ENCODE measurements around the gene CNPPD1. TPM values are rescaled to one million over a fixed set of nuclear protein-coding genes. Genes with fewer than 3 reads are reported as not detected.

The CNPPD1 gene
- total RNA-seq, 2 experiments from 2014 or later = 42.3 to 43.4 TPM

DNA sequence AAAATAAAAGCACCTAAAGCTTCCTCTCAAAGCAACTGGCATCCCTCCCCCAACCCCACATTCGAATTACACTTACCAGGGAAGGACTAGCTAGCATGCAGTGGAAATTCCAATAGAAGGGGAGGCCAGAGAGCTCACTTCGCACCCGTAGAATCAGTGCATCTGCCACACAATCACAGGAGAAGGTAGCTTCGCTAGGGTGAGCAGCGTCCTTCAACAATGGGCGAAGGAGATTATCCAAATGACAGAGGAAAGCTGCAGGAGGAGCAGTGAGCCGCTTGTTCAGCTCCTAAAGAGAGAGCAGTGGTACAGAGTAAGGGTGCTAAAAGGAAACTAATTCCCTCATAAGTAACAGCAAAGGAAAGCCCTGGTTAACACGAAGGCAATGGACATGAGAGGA lies 19.3 kb downstream of the CNPPD1 start:
- no peaks in the 10 kb centered on the region for H3K27me3 Mint-ChIP-seq
- peaks cover 52% of the 10 kb centered on the region for H3K36me3 Mint-ChIP-seq (ENCODE audit: low read depth)
- Histone ChIP-seq H3K4me3 (ENCODE audit: low read length) (no peak overlapping the region), H3K36me3 (ENCODE audit: insufficient read depth, low read length) (peaks cover 29% of the 10 kb centered on the region), H3K9me3 (ENCODE audit: control insufficient read depth in 1 of 2, insufficient read depth in 1 of 2, low read length in 2 of 2) (no peaks in the 10 kb centered on the region), H3K27ac (ENCODE audit: low read depth in 1 of 2, low read length in 2 of 2) (no peak overlapping the region), H3K27me3 (ENCODE audit: control insufficient read depth in 1 of 2, insufficient read depth in 2 of 2, low read length in 2 of 2) (no peaks in the 10 kb centered on the region), H3K4me1 (ENCODE audit: insufficient read depth, low read length) (peaks cover 17% of the 10 kb centered on the region)
- DNase-seq (no peak), ATAC-seq (ENCODE audit: poor library complexity) (no peak)
- intact Hi-C loops (cut with DNase I, micrococcal nuclease) = loop anchor here in 1 of 2 experiments (5.0 to 10.0 kb wide), 3 partner anchors 175 to 387 kb away; partner anchors contain the start of genes CHPF and TMEM198
- ChIA-PET POLR2A (interaction anchor here (0.6 to 1.2 kb wide), 2 partner anchors 12 to 20 kb away, joined by 3 to 6 read pairs; partner anchors contain the start of gene CNPPD1), CTCF (interaction anchor here (1.4 to 4.8 kb wide), 5 partner anchors 14 to 138 kb away, joined by 5 to 32 read pairs (median 19); no protein-coding TSS in a partner anchor)
- H3K4me3 Mint-ChIP-seq = no peak overlapping the region
- TF ChIP-seq, protein P1, sequence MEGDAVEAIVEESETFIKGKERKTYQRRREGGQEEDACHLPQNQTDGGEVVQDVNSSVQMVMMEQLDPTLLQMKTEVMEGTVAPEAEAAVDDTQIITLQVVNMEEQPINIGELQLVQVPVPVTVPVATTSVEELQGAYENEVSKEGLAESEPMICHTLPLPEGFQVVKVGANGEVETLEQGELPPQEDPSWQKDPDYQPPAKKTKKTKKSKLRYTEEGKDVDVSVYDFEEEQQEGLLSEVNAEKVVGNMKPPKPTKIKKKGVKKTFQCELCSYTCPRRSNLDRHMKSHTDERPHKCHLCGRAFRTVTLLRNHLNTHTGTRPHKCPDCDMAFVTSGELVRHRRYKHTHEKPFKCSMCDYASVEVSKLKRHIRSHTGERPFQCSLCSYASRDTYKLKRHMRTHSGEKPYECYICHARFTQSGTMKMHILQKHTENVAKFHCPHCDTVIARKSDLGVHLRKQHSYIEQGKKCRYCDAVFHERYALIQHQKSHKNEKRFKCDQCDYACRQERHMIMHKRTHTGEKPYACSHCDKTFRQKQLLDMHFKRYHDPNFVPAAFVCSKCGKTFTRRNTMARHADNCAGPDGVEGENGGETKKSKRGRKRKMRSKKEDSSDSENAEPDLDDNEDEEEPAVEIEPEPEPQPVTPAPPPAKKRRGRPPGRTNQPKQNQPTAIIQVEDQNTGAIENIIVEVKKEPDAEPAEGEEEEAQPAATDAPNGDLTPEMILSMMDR (IDR thresholded peaks at IDR 0.05) = no peak
- peaks cover 24% of the 10 kb centered on the region for H3K4me1 Mint-ChIP-seq (ENCODE audit: low read depth)
- no peak overlapping the region for H3K27ac Mint-ChIP-seq
- no peaks in the 10 kb centered on the region for H3K9me3 Mint-ChIP-seq

DNA sequence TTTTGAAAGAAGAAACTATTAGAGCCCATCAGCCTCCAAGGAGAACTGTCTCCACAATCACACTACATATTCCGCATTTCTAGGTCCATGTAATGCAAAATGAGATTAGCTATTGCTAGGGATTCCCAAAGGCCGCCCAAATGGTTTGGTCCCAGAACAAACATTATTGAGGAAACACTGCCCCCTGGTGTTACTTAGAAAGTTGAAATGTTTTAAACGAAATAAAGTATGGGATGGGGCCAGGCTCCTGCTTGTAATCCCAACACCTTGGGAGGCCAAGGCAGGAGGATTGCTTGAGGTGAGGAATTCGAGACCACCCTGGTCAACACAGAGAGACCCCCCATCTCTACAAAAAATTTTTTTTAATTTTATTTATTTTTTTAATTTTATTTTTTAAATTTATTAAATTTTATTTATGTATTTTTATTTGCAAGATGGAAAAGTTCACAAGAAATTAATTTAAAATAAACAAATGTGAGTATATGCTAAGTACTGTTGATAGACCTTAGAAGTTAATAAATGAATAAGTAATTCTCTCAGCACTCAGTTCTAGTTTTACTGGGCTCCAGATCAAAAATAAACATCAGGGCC lies 21.6 kb downstream of the CNPPD1 start:
- Histone ChIP-seq H3K36me3 (ENCODE audit: insufficient read depth, low read length) (peaks cover 36% of the 10 kb centered on the region), H3K4me1 (ENCODE audit: insufficient read depth, low read length) (peaks cover 7% of the 10 kb centered on the region), H3K27me3 (ENCODE audit: control insufficient read depth in 1 of 2, insufficient read depth in 2 of 2, low read length in 2 of 2) (no peaks in the 10 kb centered on the region), H3K27ac (ENCODE audit: low read depth in 1 of 2, low read length in 2 of 2) (no peak overlapping the region), H3K4me3 (ENCODE audit: low read length) (no peak overlapping the region), H3K9me3 (ENCODE audit: control insufficient read depth in 1 of 2, insufficient read depth in 1 of 2, low read length in 2 of 2) (no peaks in the 10 kb centered on the region)
- ATAC-seq (ENCODE audit: poor library complexity) = peak; percentile 21
- intact Hi-C loops (cut with DNase I, micrococcal nuclease) = loop anchor here (1.0 to 10.0 kb wide), 5 partner anchors 97 to 390 kb away; partner anchors contain the start of genes CHPF (in 1 of the 2) and TMEM198 (in 1 of the 2)
- Mint-ChIP-seq H3K9me3 (no peaks in the 10 kb centered on the region), H3K4me3 (no peak overlapping the region), H3K27ac (no peak overlapping the region), H3K36me3 (ENCODE audit: low read depth) (peaks cover 69% of the 10 kb centered on the region), H3K27me3 (no peaks in the 10 kb centered on the region), H3K4me1 (ENCODE audit: low read depth) (peaks cover 13% of the 10 kb centered on the region)
- CTCF ChIA-PET = interaction anchor here (0.5 to 3.7 kb wide), 16 partner anchors 13 to 285 kb away, joined by 3 to 19 read pairs (median 3); partner anchors contain the start of gene CNPPD1
- TF ChIP-seq, protein P1 (IDR thresholded peaks at IDR 0.05) = peak; percentile 78
- POLR2A ChIA-PET = interaction anchor here (0.7 to 1.6 kb wide), 3 partner anchors 15 to 125 kb away, joined by 3 to 7 read pairs (median 3); partner anchors contain the start of gene CNPPD1
- DNase-seq = peak in 5 of 14 experiments; percentile 18 to 84 (median 75)

DNA sequence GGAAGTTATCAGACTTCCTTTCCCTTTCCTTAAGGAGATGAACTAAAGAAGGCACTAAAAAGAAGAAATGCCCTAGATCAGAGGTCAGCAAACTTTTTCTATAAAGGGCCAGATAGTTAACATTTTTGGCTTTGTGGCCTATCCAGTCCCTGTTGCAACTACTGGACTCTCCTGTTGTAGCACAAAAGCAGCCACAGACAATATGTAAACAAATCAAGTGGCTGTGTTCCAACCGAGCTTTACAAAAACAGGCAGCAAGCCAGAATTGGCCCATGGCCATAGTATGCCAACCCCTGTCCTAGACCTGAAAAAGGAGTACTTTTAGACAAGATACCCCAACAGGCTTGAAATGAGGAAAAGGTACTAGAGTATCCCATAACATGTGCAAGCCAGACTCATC lies 27.1 kb downstream of the CNPPD1 start:
- no peak for ATAC-seq (ENCODE audit: poor library complexity)
- H3K4me1 Mint-ChIP-seq (ENCODE audit: low read depth) = no peaks in the 10 kb centered on the region

More for the DNA sequence above, 27.1 kb downstream of the CNPPD1 start:
- intact Hi-C loops (cut with DNase I, micrococcal nuclease) = loop anchor here in 1 of 2 experiments (10.0 kb wide), 1 partner anchor 395 kb away; the partner anchor contains the start of genes CHPF and TMEM198
- no peak overlapping the region for H3K4me3 ChIP-seq (ENCODE audit: low read length)
- no peaks in the 10 kb centered on the region for H3K27me3 Mint-ChIP-seq
- H3K36me3 Mint-ChIP-seq (ENCODE audit: low read depth) = peaks cover 85% of the 10 kb centered on the region
- no peaks in the 10 kb centered on the region for H3K9me3 ChIP-seq (ENCODE audit: control insufficient read depth in 1 of 2, insufficient read depth in 1 of 2, low read length in 2 of 2)
- H3K27ac ChIP-seq (ENCODE audit: low read depth in 1 of 2, low read length in 2 of 2) = no peak overlapping the region
- peaks cover 59% of the 10 kb centered on the region for H3K36me3 ChIP-seq (ENCODE audit: insufficient read depth, low read length)
- TF ChIP-seq, protein P1 (IDR thresholded peaks at IDR 0.05) = no peak
- H3K9me3 Mint-ChIP-seq = no peaks in the 10 kb centered on the region
- DNase-seq = no peak
- no peak overlapping the region for H3K4me3 Mint-ChIP-seq
- no peak overlapping the region for H3K27ac Mint-ChIP-seq
- H3K27me3 ChIP-seq (ENCODE audit: control insufficient read depth in 1 of 2, insufficient read depth in 2 of 2, low read length in 2 of 2) = no peaks in the 10 kb centered on the region
- no peaks in the 10 kb centered on the region for H3K4me1 ChIP-seq (ENCODE audit: insufficient read depth, low read length)
- POLR2A ChIA-PET = no interaction called here
- CTCF ChIA-PET = interaction anchor here (0.8 kb wide), 1 partner anchor 10 kb away, joined by 3 read pairs; no protein-coding TSS in a partner anchor
